AG09319 (cell line): Measurements from ENCODE around the gene KCND3.

ENCODE experiments used
- DNase-seq: peaks from one replicate; pipeline ENCODE4 v3.0.0-alpha.2; 2010; ENCODE audit warnings: low read depth; ENCODE audit errors: extremely low read depth
- CTCF ChIP-seq: IDR thresholded peaks from 2 replicates; pipeline ENCODE4 v1.5.1; 2011; ENCODE audit warnings: low read depth, mild to moderate bottlenecking, inconsistent platforms, low read length, moderate library complexity

Gene KCND3

GRCh38 chr1:111862599-111862998 lies 126.9 kb downstream of the KCND3 start:
- no peak for TF ChIP-seq CTCF
- DNase-seq = no peak

GRCh38 chr1:111861523-111861922 lies 127.9 kb downstream of the KCND3 start:
- no peak for DNase-seq
- no peak for TF ChIP-seq CTCF

- DNase-seq = no peak
- no peak for TF ChIP-seq CTCF
Measured at GRCh38 chr1:111857194-111857651, 132.2 kb downstream of the KCND3 start.

- TF ChIP-seq CTCF = no peak
- DNase-seq = no peak
Measured at GRCh38 chr1:111856411-111857185, 132.9 kb downstream of the KCND3 start.

GRCh38 chr1:111855260-111855659 lies 134.2 kb downstream of the KCND3 start:
- no peak for DNase-seq
- TF ChIP-seq CTCF = no peak

GRCh38 chr1:111852261-111852721 lies 137.2 kb downstream of the KCND3 start:
- TF ChIP-seq CTCF = no peak
- no peak for DNase-seq

GRCh38 chr1:111851552-111851951 lies 137.9 kb downstream of the KCND3 start:
- no peak for TF ChIP-seq CTCF
- no peak for DNase-seq
